ENCODE data around the gene AREG.

The AREG gene

DNA sequence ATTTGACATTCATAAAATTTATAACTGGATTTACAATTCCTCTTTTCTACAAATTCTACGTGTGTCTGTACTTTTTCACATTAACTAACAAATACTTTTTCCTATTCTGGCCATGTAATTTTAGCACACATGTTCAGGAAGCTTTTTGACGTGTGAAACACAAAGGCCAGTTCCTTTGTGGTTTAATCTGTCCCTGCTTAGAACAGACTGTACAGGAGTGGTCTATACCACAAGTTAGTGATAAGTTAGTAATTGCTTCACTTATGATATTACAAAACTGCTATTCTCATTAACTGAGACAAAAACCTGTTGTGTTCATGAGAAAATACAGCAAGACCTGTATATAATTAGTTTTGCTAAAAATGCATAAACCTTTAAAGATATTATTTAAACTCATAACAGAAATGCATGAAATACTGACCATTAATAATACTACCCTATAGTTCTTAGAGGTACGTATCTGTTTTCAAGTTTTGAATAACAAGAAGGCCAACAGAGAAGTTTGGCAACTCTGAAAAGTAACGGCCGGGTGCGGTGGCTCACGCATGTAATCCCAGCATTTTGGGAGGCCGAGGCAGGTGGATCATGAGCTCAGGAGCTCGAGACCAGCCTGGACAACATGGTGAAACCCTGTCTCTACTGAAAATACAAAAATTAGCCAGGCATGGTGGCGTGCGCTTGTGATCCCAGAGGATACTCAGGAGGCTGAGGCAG lies 13.7 kb upstream of the AREG start:
- DNase-seq: no peak
- no peak overlapping the region for H3K27ac ChIP-seq (ENCODE audit: insufficient read depth, low read length, poor library complexity, severe bottlenecking)
- no peaks in the 10 kb centered on the region for H3K27me3 ChIP-seq (replicated peaks; ENCODE audit: control insufficient read depth, insufficient read depth, low read length, poor library complexity, severe bottlenecking)
- H3K36me3 ChIP-seq (ENCODE audit: control insufficient read depth, insufficient read depth, low read length): no peaks in the 10 kb centered on the region
- no peak overlapping the region for H3K4me3 ChIP-seq (ENCODE audit: insufficient read depth, low read depth, low read length, poor library complexity, severe bottlenecking)
- no peaks in the 10 kb centered on the region for H3K4me1 ChIP-seq (ENCODE audit: control insufficient read depth, insufficient read depth, low read length, poor library complexity, severe bottlenecking)
- H3K9me3 ChIP-seq (ENCODE audit: control insufficient read depth, low read length): no peaks in the 10 kb centered on the region

DNA sequence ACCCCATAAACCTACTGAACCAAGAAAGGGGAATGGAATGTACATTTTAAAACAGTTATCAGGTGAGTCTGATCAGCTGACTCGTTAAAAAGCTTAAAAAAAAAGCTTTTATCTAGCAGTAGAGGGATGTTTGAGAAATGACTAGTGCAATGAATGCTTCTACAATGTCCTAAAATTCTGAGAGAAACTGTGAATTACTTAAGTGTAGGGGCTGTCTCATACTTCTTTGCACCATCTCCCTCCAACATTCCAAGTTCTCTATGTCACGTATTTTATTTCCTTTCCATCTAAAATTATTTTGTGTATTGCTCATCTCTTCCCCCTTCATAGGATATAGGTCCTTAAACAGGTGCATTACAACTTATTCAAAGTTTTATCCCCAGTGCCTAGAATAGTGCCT lies 11.9 kb upstream of the AREG start:
- Histone ChIP-seq H3K4me3 (ENCODE audit: insufficient read depth, low read depth, low read length, poor library complexity, severe bottlenecking) (no peak overlapping the region), H3K27me3 (replicated peaks; ENCODE audit: control insufficient read depth, insufficient read depth, low read length, poor library complexity, severe bottlenecking) (no peaks in the 10 kb centered on the region), H3K36me3 (ENCODE audit: control insufficient read depth, insufficient read depth, low read length) (no peaks in the 10 kb centered on the region), H3K4me1 (ENCODE audit: control insufficient read depth, insufficient read depth, low read length, poor library complexity, severe bottlenecking) (no peaks in the 10 kb centered on the region), H3K9me3 (ENCODE audit: control insufficient read depth, low read length) (no peaks in the 10 kb centered on the region), H3K27ac (ENCODE audit: insufficient read depth, low read length, poor library complexity, severe bottlenecking) (no peak overlapping the region)
- DNase-seq: no peak

DNA sequence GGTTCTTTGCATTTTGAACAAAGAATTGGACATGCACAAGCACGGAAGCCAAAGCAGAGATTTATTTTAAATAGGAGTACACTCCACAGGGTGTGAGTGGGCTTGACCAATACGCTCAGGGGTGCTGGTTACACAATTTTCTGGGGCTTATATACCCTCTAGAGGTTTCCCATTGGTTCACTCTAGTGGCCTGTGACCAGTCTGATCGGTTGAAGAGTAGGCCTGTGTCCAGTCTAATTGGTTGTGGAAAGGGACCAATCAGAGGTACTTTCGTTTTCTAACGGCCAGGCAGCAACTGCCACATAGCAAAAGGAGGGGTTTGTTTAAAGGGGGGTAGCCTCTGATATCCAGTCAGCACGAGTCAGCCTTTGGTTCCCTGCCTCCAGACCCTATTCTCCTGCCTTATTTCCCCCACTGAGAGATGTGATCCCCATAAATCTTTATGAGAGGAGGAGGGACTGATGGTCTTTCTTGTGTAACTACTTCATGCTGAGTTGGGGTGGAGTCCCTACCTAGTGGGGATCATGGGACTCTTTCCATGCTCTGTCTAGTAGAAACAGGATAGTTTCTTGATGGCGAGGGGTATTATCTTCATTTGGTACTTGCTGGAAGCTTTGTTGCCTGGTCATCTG lies 11.3 kb upstream of the AREG start:
- no peaks in the 10 kb centered on the region for H3K36me3 ChIP-seq (ENCODE audit: control insufficient read depth, insufficient read depth, low read length)
- DNase-seq: no peak
- H3K27me3 ChIP-seq (replicated peaks; ENCODE audit: control insufficient read depth, insufficient read depth, low read length, poor library complexity, severe bottlenecking): no peaks in the 10 kb centered on the region
- H3K27ac ChIP-seq (ENCODE audit: insufficient read depth, low read length, poor library complexity, severe bottlenecking): no peak overlapping the region
- no peaks in the 10 kb centered on the region for H3K9me3 ChIP-seq (ENCODE audit: control insufficient read depth, low read length)
- H3K4me3 ChIP-seq (ENCODE audit: insufficient read depth, low read depth, low read length, poor library complexity, severe bottlenecking): no peak overlapping the region
- H3K4me1 ChIP-seq (ENCODE audit: control insufficient read depth, insufficient read depth, low read length, poor library complexity, severe bottlenecking): no peaks in the 10 kb centered on the region

DNA sequence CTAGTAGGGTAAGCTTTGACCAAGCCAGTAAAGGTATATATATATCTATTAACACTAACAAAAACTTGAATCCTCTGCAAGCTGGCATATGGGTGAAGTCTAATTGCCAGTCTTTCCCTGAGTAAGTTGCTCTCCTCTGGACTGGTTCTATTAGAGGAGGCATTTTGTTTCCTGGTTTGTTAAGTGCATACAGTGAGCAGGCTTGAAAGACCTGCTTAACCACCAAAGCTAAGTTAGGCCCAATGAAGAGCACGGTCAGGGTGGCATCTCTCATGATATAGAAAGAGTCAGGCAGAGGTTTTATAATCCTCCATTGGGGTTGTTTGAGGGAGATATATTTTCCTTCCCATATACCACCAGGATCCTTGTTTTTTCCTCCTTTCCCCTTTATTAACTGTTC lies 9.6 kb upstream of the AREG start:
- Histone ChIP-seq H3K36me3 (ENCODE audit: control insufficient read depth, insufficient read depth, low read length) (no peaks in the 10 kb centered on the region), H3K9me3 (ENCODE audit: control insufficient read depth, low read length) (no peaks in the 10 kb centered on the region), H3K27ac (ENCODE audit: insufficient read depth, low read length, poor library complexity, severe bottlenecking) (no peak overlapping the region), H3K4me1 (ENCODE audit: control insufficient read depth, insufficient read depth, low read length, poor library complexity, severe bottlenecking) (no peaks in the 10 kb centered on the region), H3K4me3 (ENCODE audit: insufficient read depth, low read depth, low read length, poor library complexity, severe bottlenecking) (no peak overlapping the region), H3K27me3 (replicated peaks; ENCODE audit: control insufficient read depth, insufficient read depth, low read length, poor library complexity, severe bottlenecking) (no peaks in the 10 kb centered on the region)
- DNase-seq: no peak

DNA sequence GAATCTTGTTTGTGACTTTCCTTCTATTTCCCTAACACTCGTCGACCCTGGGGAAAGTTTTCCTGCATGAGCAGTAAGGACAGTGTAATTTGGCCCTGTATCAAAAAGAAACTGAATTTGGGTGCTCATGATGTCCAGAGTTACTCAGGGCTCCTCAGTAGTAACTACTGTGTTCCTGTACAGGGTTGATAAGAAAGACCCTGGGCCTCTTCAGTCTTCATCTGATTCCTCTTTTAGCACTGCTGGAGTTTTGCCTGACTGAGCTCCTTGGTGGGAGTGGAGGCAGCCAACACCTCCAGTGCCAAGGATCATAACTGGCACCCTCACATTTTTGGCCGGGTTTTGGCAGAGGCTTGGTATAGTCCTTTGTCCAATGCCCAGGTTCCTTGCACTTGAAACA lies 7.1 kb upstream of the AREG start:
- Histone ChIP-seq H3K27me3 (replicated peaks; ENCODE audit: control insufficient read depth, insufficient read depth, low read length, poor library complexity, severe bottlenecking) (no peaks in the 10 kb centered on the region), H3K9me3 (ENCODE audit: control insufficient read depth, low read length) (no peaks in the 10 kb centered on the region), H3K36me3 (ENCODE audit: control insufficient read depth, insufficient read depth, low read length) (no peaks in the 10 kb centered on the region), H3K4me1 (ENCODE audit: control insufficient read depth, insufficient read depth, low read length, poor library complexity, severe bottlenecking) (no peaks in the 10 kb centered on the region), H3K27ac (ENCODE audit: insufficient read depth, low read length, poor library complexity, severe bottlenecking) (no peak overlapping the region), H3K4me3 (ENCODE audit: insufficient read depth, low read depth, low read length, poor library complexity, severe bottlenecking) (no peak overlapping the region)
- no peak for DNase-seq

DNA sequence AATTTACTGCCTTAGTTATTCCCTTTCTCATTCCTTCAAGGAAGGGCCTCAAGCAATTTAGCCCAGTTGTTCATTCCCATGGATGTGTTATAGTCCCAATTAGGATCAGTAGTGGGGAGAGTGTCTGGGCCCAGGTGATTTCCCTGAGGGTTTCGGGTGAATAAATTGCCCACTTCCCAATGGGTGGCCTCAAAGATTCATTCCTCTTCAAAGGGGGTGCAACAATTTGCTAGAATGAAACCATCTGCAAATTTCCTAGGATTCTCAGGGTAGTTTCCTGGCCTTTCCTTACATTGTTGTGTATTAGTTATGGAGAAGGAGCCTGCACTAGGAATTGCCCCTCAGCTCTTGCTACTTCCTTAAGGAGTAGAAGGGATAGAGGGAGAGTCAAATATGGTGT lies 6.3 kb upstream of the AREG start:
- no peak overlapping the region for H3K4me3 ChIP-seq (ENCODE audit: insufficient read depth, low read depth, low read length, poor library complexity, severe bottlenecking)
- H3K27ac ChIP-seq (ENCODE audit: insufficient read depth, low read length, poor library complexity, severe bottlenecking): no peak overlapping the region
- H3K36me3 ChIP-seq (ENCODE audit: control insufficient read depth, insufficient read depth, low read length): no peaks in the 10 kb centered on the region
- DNase-seq: no peak
- no peaks in the 10 kb centered on the region for H3K9me3 ChIP-seq (ENCODE audit: control insufficient read depth, low read length)
- H3K4me1 ChIP-seq (ENCODE audit: control insufficient read depth, insufficient read depth, low read length, poor library complexity, severe bottlenecking): no peaks in the 10 kb centered on the region
- H3K27me3 ChIP-seq (replicated peaks; ENCODE audit: control insufficient read depth, insufficient read depth, low read length, poor library complexity, severe bottlenecking): no peaks in the 10 kb centered on the region

DNA sequence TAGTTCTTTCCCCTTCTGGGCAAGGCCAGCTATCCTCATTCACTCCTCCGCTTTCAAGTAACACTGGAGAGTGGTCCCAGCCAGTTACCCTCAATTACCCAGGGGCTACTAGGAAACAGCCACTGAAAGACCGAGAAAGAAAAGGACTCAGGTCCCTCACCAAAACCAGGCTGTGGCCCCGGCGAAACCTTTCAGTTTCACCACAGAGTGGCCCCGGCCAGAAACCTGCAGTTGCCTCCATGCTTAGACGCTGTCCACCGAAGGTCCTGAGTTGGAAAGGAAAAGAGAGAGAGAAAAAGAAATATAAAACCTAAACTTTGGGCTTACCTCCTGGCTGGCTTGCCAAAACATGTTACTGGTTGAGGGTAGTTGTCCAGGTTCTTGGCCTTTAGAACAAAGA lies 5.0 kb upstream of the AREG start:
- Histone ChIP-seq H3K27ac (ENCODE audit: insufficient read depth, low read length, poor library complexity, severe bottlenecking) (no peak overlapping the region), H3K9me3 (ENCODE audit: control insufficient read depth, low read length) (no peaks in the 10 kb centered on the region), H3K4me3 (ENCODE audit: insufficient read depth, low read depth, low read length, poor library complexity, severe bottlenecking) (no peak overlapping the region), H3K4me1 (ENCODE audit: control insufficient read depth, insufficient read depth, low read length, poor library complexity, severe bottlenecking) (peaks cover 6% of the 10 kb centered on the region), H3K36me3 (ENCODE audit: control insufficient read depth, insufficient read depth, low read length) (no peaks in the 10 kb centered on the region), H3K27me3 (replicated peaks; ENCODE audit: control insufficient read depth, insufficient read depth, low read length, poor library complexity, severe bottlenecking) (no peaks in the 10 kb centered on the region)
- no peak for DNase-seq

DNA sequence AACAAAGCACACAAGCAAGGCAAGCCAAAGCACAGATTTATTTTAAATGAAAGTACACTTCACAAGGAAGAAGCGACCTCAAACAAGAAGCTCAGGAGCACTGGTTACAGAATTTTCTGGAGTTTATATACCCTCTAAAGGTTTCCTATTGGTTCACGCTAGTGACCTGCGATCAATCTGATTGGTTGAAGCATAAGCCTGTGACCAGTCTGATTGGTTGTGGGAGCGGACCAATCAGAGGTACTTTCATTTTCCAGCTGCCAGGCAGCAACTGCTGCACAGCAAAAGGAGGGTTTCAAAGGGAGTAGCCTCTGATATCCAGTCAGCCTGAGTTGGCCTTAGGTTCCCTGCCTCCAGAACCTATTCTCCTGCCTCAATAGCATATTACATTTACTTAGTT lies 4.6 kb upstream of the AREG start:
- no peaks in the 10 kb centered on the region for H3K27me3 ChIP-seq (replicated peaks; ENCODE audit: control insufficient read depth, insufficient read depth, low read length, poor library complexity, severe bottlenecking)
- no peak overlapping the region for H3K27ac ChIP-seq (ENCODE audit: insufficient read depth, low read length, poor library complexity, severe bottlenecking)
- H3K9me3 ChIP-seq (ENCODE audit: control insufficient read depth, low read length): no peaks in the 10 kb centered on the region
- H3K4me1 ChIP-seq (ENCODE audit: control insufficient read depth, insufficient read depth, low read length, poor library complexity, severe bottlenecking): peaks cover 7% of the 10 kb centered on the region
- H3K4me3 ChIP-seq (ENCODE audit: insufficient read depth, low read depth, low read length, poor library complexity, severe bottlenecking): no peak overlapping the region
- DNase-seq: no peak
- no peaks in the 10 kb centered on the region for H3K36me3 ChIP-seq (ENCODE audit: control insufficient read depth, insufficient read depth, low read length)

DNA sequence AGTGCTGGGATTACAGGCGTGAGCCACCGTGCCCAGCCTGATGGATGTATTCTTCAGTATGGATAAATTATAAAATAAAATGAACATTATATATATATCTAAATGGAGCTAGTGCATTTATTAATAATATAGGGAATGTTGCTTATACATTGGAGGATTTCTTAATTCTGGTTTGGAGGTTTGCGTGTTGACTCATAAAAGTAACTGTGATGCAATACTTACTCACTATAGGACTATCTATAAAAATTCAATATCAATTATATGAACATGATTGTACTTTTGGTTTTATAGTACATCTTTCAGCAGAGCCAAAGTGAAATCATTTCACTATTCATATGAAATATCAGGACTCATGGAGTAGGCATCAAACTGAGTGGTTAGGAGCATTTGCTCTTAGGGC lies 3.2 kb upstream of the AREG start:
- Histone ChIP-seq H3K27me3 (replicated peaks; ENCODE audit: control insufficient read depth, insufficient read depth, low read length, poor library complexity, severe bottlenecking) (no peaks in the 10 kb centered on the region), H3K4me1 (ENCODE audit: control insufficient read depth, insufficient read depth, low read length, poor library complexity, severe bottlenecking) (peaks cover 10% of the 10 kb centered on the region), H3K9me3 (ENCODE audit: control insufficient read depth, low read length) (no peaks in the 10 kb centered on the region), H3K27ac (ENCODE audit: insufficient read depth, low read length, poor library complexity, severe bottlenecking) (no peak overlapping the region), H3K4me3 (ENCODE audit: insufficient read depth, low read depth, low read length, poor library complexity, severe bottlenecking) (no peak overlapping the region), H3K36me3 (ENCODE audit: control insufficient read depth, insufficient read depth, low read length) (no peaks in the 10 kb centered on the region)
- DNase-seq: no peak

DNA sequence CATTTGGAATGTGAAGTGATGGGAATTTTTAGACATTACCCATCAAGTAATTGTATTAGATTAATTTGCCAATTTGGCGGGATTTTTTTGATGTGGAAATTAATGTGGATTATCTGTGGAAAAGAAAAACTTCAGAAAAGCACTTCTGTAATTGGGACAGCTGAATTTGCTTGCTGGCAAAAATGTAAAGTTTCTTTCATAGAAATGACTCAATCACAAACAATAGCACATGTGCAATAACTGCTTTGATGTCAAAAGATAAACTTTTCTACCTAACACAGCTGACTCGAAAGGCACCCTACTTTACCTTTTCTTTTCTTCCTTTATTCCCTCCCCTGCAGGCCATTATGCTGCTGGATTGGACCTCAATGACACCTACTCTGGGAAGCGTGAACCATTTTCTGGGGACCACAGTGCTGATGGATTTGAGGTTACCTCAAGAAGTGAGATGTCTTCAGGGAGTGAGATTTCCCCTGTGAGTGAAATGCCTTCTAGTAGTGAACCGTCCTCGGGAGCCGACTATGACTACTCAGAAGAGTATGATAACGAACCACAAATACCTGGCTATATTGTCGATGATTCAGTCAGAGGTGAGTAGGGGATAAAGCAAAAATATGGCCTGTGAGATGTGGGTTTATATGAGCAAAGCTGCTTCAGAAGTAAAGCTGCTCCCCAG lies 1.4 kb downstream of the AREG start:
- H3K9me3 ChIP-seq (ENCODE audit: control insufficient read depth, low read length): no peaks in the 10 kb centered on the region
- H3K27me3 ChIP-seq (replicated peaks; ENCODE audit: control insufficient read depth, insufficient read depth, low read length, poor library complexity, severe bottlenecking): no peaks in the 10 kb centered on the region
- no peak overlapping the region for H3K27ac ChIP-seq (ENCODE audit: insufficient read depth, low read length, poor library complexity, severe bottlenecking)
- no peak for DNase-seq
- H3K4me1 ChIP-seq (ENCODE audit: control insufficient read depth, insufficient read depth, low read length, poor library complexity, severe bottlenecking): peaks cover 10% of the 10 kb centered on the region
- H3K36me3 ChIP-seq (ENCODE audit: control insufficient read depth, insufficient read depth, low read length): no peaks in the 10 kb centered on the region
- no peak overlapping the region for H3K4me3 ChIP-seq (ENCODE audit: insufficient read depth, low read depth, low read length, poor library complexity, severe bottlenecking)

Measured in effector memory CD4-positive, alpha-beta T cell (primary cell).